Fibroblast of lung (primary cell): ENCODE results near the gene GCFC2.

Experiments
- CTCF ChIP-seq, 2 donors: IDR thresholded peaks in 1 of 2; conservative IDR thresholded peaks in 1 of 2; 1 replicate in 1 of 2; 2 replicates in 1 of 2; pipeline ENCODE4 v1.5.1; 2011 to 2012; ENCODE audit warnings: low read length in 2 of 2, control low read depth in 1 of 2, inconsistent platforms in 1 of 2, low read depth in 1 of 2, mild to moderate bottlenecking in 1 of 2
- EZH2 ChIP-seq: IDR thresholded peaks from 2 replicates; pipeline ENCODE4 v1.5.1; 2012; ENCODE audit warnings: low read length, control low read depth, mild to moderate bottlenecking; ENCODE audit errors: missing control alignments

DNA sequence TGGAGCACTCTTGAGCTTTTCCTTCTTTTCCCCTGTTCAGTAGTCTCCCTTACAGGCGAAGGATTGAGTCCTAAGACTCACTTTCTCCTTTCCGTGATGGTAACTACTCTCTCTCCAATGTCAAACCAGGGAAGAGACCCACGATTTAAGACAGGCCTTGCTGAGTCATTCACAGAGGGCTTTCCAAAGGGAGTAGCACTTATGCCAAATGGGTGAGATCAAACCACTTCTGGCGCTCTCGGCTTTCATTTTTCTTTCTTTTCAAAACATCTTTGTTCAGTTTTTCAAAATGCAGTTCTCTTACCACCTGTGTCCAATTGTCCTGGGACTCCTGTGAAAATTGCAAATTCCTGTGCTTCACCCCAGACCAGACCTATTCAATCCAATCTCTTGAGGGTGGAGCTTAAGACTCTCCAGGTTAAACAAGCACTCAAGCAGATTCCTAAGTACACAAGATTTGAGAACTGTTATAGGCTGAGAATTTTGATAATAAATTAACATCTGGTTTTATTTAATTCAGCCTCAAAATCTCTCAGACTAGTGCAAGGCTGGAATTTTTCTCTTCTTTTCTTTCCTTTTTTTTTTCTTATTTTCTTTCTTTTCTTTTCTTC, 78.5 kb downstream of the GCFC2 start:
- TF ChIP-seq EZH2 = no peak
- no peak for TF ChIP-seq CTCF (conservative IDR thresholded peaks at IDR 0.05 in 1 of 2, IDR thresholded peaks at IDR 0.05 in 1 of 2; ENCODE audit: low read depth in 1 of 2, low read length in 2 of 2)
